Upper lobe of left lung (tissue), 6 donors: ENCODE results near the gene TEDC1. TPM values are rescaled to one million over a fixed set of nuclear protein-coding genes. Genes with fewer than 3 reads are reported as not detected.
A peak's percentile ranks its signal among the peaks of the same experiment; 100 is the strongest.

Source experiments
- ATAC-seq, 2 donors: fragments of 200-7000 bp; cut with Tn5 transposase; one replicate each; pipeline ENCODE4 v1.9.1; 2022; ENCODE audit warnings: mild to moderate bottlenecking in 2 of 2, moderate library complexity in 2 of 2; ENCODE audit not compliant: low FRiP score in 2 of 2
- DNase-seq, 2 donors: peaks; one replicate each; pipeline ENCODE4 v3.0.0-alpha.2; 2019 to 2020
- H3K27ac ChIP-seq, 4 donors: fragments of 200-600 bp; sonication (generic); one replicate each; pipeline ENCODE4 v1.5.1; 2016 to 2019
- H3K27me3 ChIP-seq, 4 donors: fragments of 200-600 bp; sonication (generic); one replicate each; pipeline ENCODE4 v1.5.1; 2017 to 2019
- H3K36me3 ChIP-seq, 4 donors: fragments of 200-600 bp; sonication (generic); one replicate each; pipeline ENCODE4 v1.5.1; 2016 to 2019
- H3K4me1 ChIP-seq, 4 donors: fragments of 200-600 bp; sonication (generic); one replicate each; pipeline ENCODE4 v1.5.1; 2018 to 2019
- H3K4me3 ChIP-seq, 4 donors: fragments of 200-600 bp; sonication (generic); one replicate each; pipeline ENCODE4 v1.5.1; 2017 to 2019; ENCODE audit warnings: mild to moderate bottlenecking in 2 of 4, moderate library complexity in 1 of 4
- H3K9me3 ChIP-seq, 4 donors: fragments of 200-600 bp; sonication (generic); one replicate each; pipeline ENCODE4 v1.5.1; 2018 to 2019
- CTCF ChIP-seq, 6 experiments: fragments of 450-650 bp in 4 of 6; fragments of 200-600 bp in 2 of 6; sonication (generic) in 2 of 6; IDR thresholded peaks; one replicate each; pipeline ENCODE4 v1.5.1; 2016 to 2019; ENCODE audit warnings: antibody characterized with exemption in 6 of 6
- EP300 ChIP-seq, 4 donors: sonication (generic); formaldehyde crosslinking; IDR thresholded peaks; one replicate each; pipeline ENCODE4 v1.5.1; 2017; ENCODE audit warnings: antibody characterized with exemption in 4 of 4, control low read depth in 2 of 4
- POLR2A ChIP-seq, 4 donors: fragments of 450-650 bp; IDR thresholded peaks; one replicate each; pipeline ENCODE4 v1.5.1; 2016 to 2017; ENCODE audit warnings: antibody characterized with exemption in 4 of 4, mild to moderate bottlenecking in 2 of 4
- POLR2AphosphoS5 ChIP-seq, 2 donors: sonication (generic); formaldehyde crosslinking; IDR thresholded peaks; one replicate each; pipeline ENCODE4 v1.5.1; 2017; ENCODE audit warnings: antibody characterized with exemption in 2 of 2
- WGBS, 2 donors: methylation state at CpG; one replicate each; pipeline ENCODE4 v1.1.5; 2017 to 2018; 5-methylcytosine and 5-hydroxymethylcytosine counted together
- total RNA-seq, 6 donors: library from RNA; depleted of rRNA in 4 of 6; stranded (reverse); fragments of >200 nt in 4 of 6; gene quantifications; one replicate each; pipeline versions ENCODE4 v1.1.0 to v1.2.1, GENCODE V29; 2016 to 2021
- donor health status: DM: no; HTN: no; CAD: no; lungs with moderate emphysema.
- donor health status: DM: no; HTN: yes; CAD: no; lungs with severe emphysema.

Gene TEDC1
- total RNA-seq, 6 donors from 2014 or later = 13.8 to 38.5 (median 17.4) TPM

- Histone ChIP-seq H3K36me3 (peaks cover 0 to 22% (median 6%) of the 10 kb centered on the region in 4 donors), H3K27ac (peak overlapping the region; percentile 86 to 98 (median 92)), H3K4me3 (peak overlapping the region; percentile 59 to 90 (median 85)), H3K27me3 (peaks cover 0 to 16% (median 8%) of the 10 kb centered on the region in 4 donors), H3K4me1 (peaks cover 49 to 93% (median 75%) of the 10 kb centered on the region in 4 donors), H3K9me3 (no peaks in the 10 kb centered on the region)
- DNase-seq = peak in 1 of 2 donors; percentile 60
- WGBS, 2 donors = 21 to 26% methylated on average over 9 to 12 of the region's 21 CpGs
- peak in 1 of 4 donors; percentile 17 for TF ChIP-seq POLR2A (IDR thresholded peaks at IDR 0.05)
- TF ChIP-seq POLR2AphosphoS5 (IDR thresholded peaks at IDR 0.05) = peak; percentile 34 to 66
- no peak for TF ChIP-seq EP300 (IDR thresholded peaks at IDR 0.05)
- no peak for TF ChIP-seq CTCF (IDR thresholded peaks at IDR 0.05)
- ATAC-seq = peak in 1 of 2 donors; percentile 50
Observed at GRCh38 chr14:105476097-105476830, 14.8 kb upstream of the TEDC1 start.

- Histone ChIP-seq H3K4me1 (peaks cover 46 to 93% (median 76%) of the 10 kb centered on the region in 4 donors), H3K9me3 (no peaks in the 10 kb centered on the region), H3K36me3 (peaks cover 0 to 22% (median 6%) of the 10 kb centered on the region in 4 donors), H3K27ac (peak overlapping the region; percentile 86 to 98 (median 92)), H3K4me3 (peak overlapping the region; percentile 59 to 90 (median 85)), H3K27me3 (peaks cover 0 to 16% (median 8%) of the 10 kb centered on the region in 4 donors)
- TF ChIP-seq POLR2A (IDR thresholded peaks at IDR 0.05) (peak in 1 of 4 donors; percentile 15), EP300 (IDR thresholded peaks at IDR 0.05) (peak in 1 of 4 donors; percentile 24), POLR2AphosphoS5 (IDR thresholded peaks at IDR 0.05) (peak in 1 of 2 donors; percentile 39), CTCF (IDR thresholded peaks at IDR 0.05) (no peak)
- 27 to 42% methylated on average over 5 to 14 of the region's 16 CpGs for WGBS, 2 donors
- DNase-seq (no peak), ATAC-seq (no peak)
Observed at GRCh38 chr14:105476831-105477659, 14.0 kb upstream of the TEDC1 start.

- ATAC-seq (no peak), DNase-seq (no peak)
- H3K27ac ChIP-seq = peak overlapping the region; percentile 86 to 98 (median 92)
- 45 to 64% methylated on average over 6 to 12 of the region's 56 CpGs for WGBS, 2 donors
- peaks cover 0 to 16% (median 8%) of the 10 kb centered on the region in 4 donors for H3K27me3 ChIP-seq
- peak overlapping the region in 3 of 4 donors; percentile 59 to 89 (median 81) for H3K4me3 ChIP-seq
- no peaks in the 10 kb centered on the region for H3K9me3 ChIP-seq
- TF ChIP-seq CTCF (IDR thresholded peaks at IDR 0.05) (no peak), POLR2A (IDR thresholded peaks at IDR 0.05) (no peak), EP300 (IDR thresholded peaks at IDR 0.05) (no peak), POLR2AphosphoS5 (IDR thresholded peaks at IDR 0.05) (no peak)
- H3K36me3 ChIP-seq = peaks cover 0 to 22% (median 6%) of the 10 kb centered on the region in 4 donors
- peaks cover 46 to 93% (median 76%) of the 10 kb centered on the region in 4 donors for H3K4me1 ChIP-seq
Observed at GRCh38 chr14:105477660-105478397, 13.2 kb upstream of the TEDC1 start.

GRCh38 chr14:105478398-105479251 is 12.4 kb upstream of the TEDC1 start:
- peaks cover 0 to 22% (median 6%) of the 10 kb centered on the region in 4 donors for H3K36me3 ChIP-seq
- no peak for DNase-seq
- WGBS, 2 donors = 68 to 70% methylated on average over 5 to 65 of the region's 81 CpGs
- peak overlapping the region in 1 of 4 donors; percentile 10 for H3K4me3 ChIP-seq
- H3K27ac ChIP-seq = peak overlapping the region in 3 of 4 donors; percentile 19 to 93 (median 36)
- ATAC-seq = no peak
- no peak for TF ChIP-seq CTCF (IDR thresholded peaks at IDR 0.05)
- no peak for TF ChIP-seq EP300 (IDR thresholded peaks at IDR 0.05)
- no peak for TF ChIP-seq POLR2AphosphoS5 (IDR thresholded peaks at IDR 0.05)
- no peak for TF ChIP-seq POLR2A (IDR thresholded peaks at IDR 0.05)
- H3K9me3 ChIP-seq = no peaks in the 10 kb centered on the region
- peaks cover 46 to 93% (median 76%) of the 10 kb centered on the region in 4 donors for H3K4me1 ChIP-seq
- H3K27me3 ChIP-seq = peaks cover 0 to 16% (median 8%) of the 10 kb centered on the region in 4 donors
